Thyroid gland (tissue), 4 donors: ENCODE data around the gene ZRANB2. TPM values are rescaled to one million over a fixed set of nuclear protein-coding genes. Genes with fewer than 3 reads are reported as not detected.

ENCODE experiments used
- DNase-seq, 2 donors: peaks; one replicate each; pipeline ENCODE4 v3.0.0-alpha.2; 2019
- H3K27ac ChIP-seq, 3 donors: fragments of 200-600 bp; sonication (generic); 1 replicate in 2 of 3; 2 replicates in 1 of 3; pipeline ENCODE4 v1.5.1; 2016 to 2019; ENCODE audit warnings: mild to moderate bottlenecking in 1 of 3, moderate library complexity in 1 of 3
- H3K27me3 ChIP-seq: fragments of 200-600 bp; sonication (generic); one replicate; pipeline ENCODE4 v1.5.1; 2019
- H3K36me3 ChIP-seq, 2 donors: fragments of 200-600 bp; sonication (generic); one replicate each; pipeline ENCODE4 v1.5.1; 2016 to 2019
- H3K4me1 ChIP-seq, 2 donors: fragments of 200-600 bp; sonication (generic); one replicate each; pipeline ENCODE4 v1.5.1; 2017 to 2019
- H3K4me3 ChIP-seq, 3 donors: fragments of 200-600 bp; sonication (generic); replicated peaks in 1 of 3; 1 replicate in 2 of 3; 2 replicates in 1 of 3; pipeline ENCODE4 v1.5.1; 2016; ENCODE audit warnings: mild to moderate bottlenecking in 1 of 3
- H3K9me3 ChIP-seq: fragments of 200-600 bp; sonication (generic); one replicate; pipeline ENCODE4 v1.5.1; 2017
- POLR2A ChIP-seq, 2 donors: fragments of 450-650 bp; IDR thresholded peaks; one replicate each; pipeline ENCODE4 v1.6.1; 2017; ENCODE audit warnings: antibody characterized with exemption in 2 of 2, mild to moderate bottlenecking in 2 of 2, moderate library complexity in 1 of 2
- WGBS, 2 donors: methylation state at CpG; one replicate each; pipeline ENCODE4 v1.1.5; 2017; 5-methylcytosine and 5-hydroxymethylcytosine counted together
- intact Hi-C: fragments of 100-400 bp; cut with DNase I; formaldehyde crosslinking; loops from one replicate; pipeline ENCODE4 v1.15.1; 2023
- total RNA-seq, 4 donors: library from RNA; depleted of rRNA; stranded (reverse); fragments of >200 nt; gene quantifications; one replicate each; pipeline ENCODE4 v1.2.3, GENCODE V29; 2016
- TF ChIP-seq, protein P1 (sequence below), 6 experiments: fragments of 200-600 bp in 3 of 6; fragments of 450-650 bp in 3 of 6; sonication (generic) in 3 of 6; IDR thresholded peaks; one replicate each; pipeline ENCODE4 v1.5.1; 2016 to 2019; ENCODE audit warnings: antibody characterized with exemption in 6 of 6, mild to moderate bottlenecking in 2 of 6, inconsistent platforms in 1 of 6, moderate library complexity in 1 of 6

The ZRANB2 gene
- total RNA-seq, 4 donors from 2014 or later, result 67.3 to 125 (median 93.7) TPM

DNA sequence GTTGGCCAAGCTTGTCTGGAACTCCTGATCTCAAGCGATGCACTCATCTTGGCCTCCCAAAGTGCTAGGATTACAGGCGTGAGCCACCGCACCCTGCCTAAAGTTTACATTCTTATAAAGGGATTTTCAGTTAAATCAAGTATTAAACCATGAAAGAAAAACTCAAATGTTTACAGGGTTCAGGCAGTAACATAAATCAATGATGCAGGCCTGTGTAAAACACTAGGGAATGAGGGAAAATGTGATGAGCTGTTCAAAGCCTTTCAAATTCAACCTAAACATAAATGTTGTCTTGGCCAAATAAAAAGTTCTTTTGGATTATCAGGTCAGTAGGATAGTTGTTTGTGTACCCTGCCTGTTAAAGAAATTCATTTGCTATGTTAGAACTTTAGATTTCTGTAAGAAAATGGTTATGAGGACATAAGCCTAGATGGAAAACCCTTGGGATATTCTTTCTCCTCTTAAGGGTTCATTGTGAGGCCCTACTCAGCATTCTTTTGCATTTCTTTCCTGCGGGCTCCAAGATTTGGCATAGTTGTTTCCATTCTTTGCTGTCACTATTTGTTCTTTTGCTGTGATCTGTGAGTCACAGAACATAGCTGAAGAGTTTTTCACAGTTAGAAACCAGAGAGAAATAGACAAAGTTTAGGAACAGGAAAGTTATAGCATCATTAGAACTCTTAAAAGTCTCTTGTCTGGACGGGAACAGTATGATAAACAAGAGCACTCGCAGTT is 8.9 kb upstream of the ZRANB2 start:
- intact Hi-C loops, result loop anchor here (10.0 kb wide), 1 partner anchor 865 kb away; the partner anchor contains the start of gene SRSF11
- no peaks in the 10 kb centered on the region for H3K36me3 ChIP-seq
- no peak for DNase-seq
- H3K4me1 ChIP-seq, result no peaks in the 10 kb centered on the region
- H3K27me3 ChIP-seq, result no peaks in the 10 kb centered on the region
- no peak for TF ChIP-seq POLR2A (IDR thresholded peaks at IDR 0.05)
- TF ChIP-seq, protein P1, sequence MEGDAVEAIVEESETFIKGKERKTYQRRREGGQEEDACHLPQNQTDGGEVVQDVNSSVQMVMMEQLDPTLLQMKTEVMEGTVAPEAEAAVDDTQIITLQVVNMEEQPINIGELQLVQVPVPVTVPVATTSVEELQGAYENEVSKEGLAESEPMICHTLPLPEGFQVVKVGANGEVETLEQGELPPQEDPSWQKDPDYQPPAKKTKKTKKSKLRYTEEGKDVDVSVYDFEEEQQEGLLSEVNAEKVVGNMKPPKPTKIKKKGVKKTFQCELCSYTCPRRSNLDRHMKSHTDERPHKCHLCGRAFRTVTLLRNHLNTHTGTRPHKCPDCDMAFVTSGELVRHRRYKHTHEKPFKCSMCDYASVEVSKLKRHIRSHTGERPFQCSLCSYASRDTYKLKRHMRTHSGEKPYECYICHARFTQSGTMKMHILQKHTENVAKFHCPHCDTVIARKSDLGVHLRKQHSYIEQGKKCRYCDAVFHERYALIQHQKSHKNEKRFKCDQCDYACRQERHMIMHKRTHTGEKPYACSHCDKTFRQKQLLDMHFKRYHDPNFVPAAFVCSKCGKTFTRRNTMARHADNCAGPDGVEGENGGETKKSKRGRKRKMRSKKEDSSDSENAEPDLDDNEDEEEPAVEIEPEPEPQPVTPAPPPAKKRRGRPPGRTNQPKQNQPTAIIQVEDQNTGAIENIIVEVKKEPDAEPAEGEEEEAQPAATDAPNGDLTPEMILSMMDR (IDR thresholded peaks at IDR 0.05), result no peak
- no peak overlapping the region for H3K27ac ChIP-seq
- H3K9me3 ChIP-seq, result no peaks in the 10 kb centered on the region
- WGBS, 2 donors, result 84 to 87% methylated on average over 6 of the region's 6 CpGs
- H3K4me3 ChIP-seq, result no peak overlapping the region

DNA sequence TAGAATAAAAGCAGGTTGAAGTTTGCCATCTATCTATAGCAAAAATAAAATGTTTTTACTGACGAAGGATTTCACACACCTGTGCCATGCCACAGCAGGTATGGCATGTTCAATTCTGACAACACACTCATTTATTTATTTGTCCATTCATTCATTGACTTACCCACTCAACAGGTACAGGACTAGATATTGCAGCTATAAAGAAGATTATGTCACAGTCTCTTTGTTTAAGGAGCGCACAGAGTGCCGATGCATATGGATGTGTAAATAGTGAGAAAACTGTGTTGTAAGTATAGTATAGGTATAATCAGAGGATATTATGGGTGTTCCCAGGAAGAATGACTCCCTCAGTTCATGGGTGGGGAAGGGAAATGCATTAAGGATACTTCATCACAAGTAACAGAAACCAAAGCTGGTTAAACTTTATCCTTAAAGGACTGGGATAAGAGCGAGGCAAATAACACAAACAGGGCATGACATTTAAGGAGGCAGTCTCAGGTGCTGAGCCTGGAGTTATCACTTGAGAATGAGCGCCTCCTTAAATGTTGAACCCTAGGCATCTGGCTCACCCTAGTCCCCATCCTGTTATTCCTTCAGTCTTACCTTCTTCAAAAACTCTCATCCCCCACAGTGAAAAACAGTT is 7.9 kb upstream of the ZRANB2 start:
- DNase-seq, result no peak
- Histone ChIP-seq H3K4me3 (no peak overlapping the region), H3K27ac (no peak overlapping the region), H3K27me3 (no peaks in the 10 kb centered on the region), H3K4me1 (no peaks in the 10 kb centered on the region), H3K36me3 (no peaks in the 10 kb centered on the region), H3K9me3 (no peaks in the 10 kb centered on the region)
- intact Hi-C loops, result loop anchor here (10.0 kb wide), 1 partner anchor 864 kb away; the partner anchor contains the start of gene SRSF11
- WGBS, 2 donors, result 89 to 91% methylated on average over 5 of the region's 5 CpGs
- no peak for TF ChIP-seq POLR2A (IDR thresholded peaks at IDR 0.05)
- TF ChIP-seq, protein P1 (IDR thresholded peaks at IDR 0.05), result no peak

DNA sequence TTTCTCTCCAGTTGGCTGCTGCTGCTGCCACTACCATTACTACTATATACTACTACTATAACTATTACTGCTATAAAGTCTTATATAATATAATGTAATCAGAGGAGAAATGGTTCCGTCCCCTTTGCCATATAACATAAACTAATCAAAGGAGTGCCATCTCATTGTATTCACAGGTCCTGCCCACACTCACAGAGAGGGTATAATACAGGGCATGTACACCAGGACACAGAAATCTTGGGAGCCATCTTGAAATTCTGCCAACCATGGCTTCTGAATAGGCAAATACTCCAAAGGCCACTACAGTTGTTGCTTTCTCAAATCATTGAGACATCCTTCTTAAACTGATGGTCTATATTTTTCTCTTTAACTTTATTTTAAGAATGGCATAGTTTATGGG is 6.9 kb upstream of the ZRANB2 start:
- WGBS, 2 donors, result 96 to 100% methylated on average over 1 of the region's 1 CpG
- TF ChIP-seq, protein P1 (IDR thresholded peaks at IDR 0.05), result no peak
- TF ChIP-seq POLR2A (IDR thresholded peaks at IDR 0.05), result no peak
- no peak overlapping the region for H3K4me3 ChIP-seq
- no peaks in the 10 kb centered on the region for H3K4me1 ChIP-seq
- H3K27ac ChIP-seq, result no peak overlapping the region
- intact Hi-C loops, result loop anchor here (10.0 kb wide), 1 partner anchor 863 kb away; the partner anchor contains the start of gene SRSF11
- DNase-seq, result no peak
- no peaks in the 10 kb centered on the region for H3K36me3 ChIP-seq
- no peaks in the 10 kb centered on the region for H3K9me3 ChIP-seq
- no peaks in the 10 kb centered on the region for H3K27me3 ChIP-seq

DNA sequence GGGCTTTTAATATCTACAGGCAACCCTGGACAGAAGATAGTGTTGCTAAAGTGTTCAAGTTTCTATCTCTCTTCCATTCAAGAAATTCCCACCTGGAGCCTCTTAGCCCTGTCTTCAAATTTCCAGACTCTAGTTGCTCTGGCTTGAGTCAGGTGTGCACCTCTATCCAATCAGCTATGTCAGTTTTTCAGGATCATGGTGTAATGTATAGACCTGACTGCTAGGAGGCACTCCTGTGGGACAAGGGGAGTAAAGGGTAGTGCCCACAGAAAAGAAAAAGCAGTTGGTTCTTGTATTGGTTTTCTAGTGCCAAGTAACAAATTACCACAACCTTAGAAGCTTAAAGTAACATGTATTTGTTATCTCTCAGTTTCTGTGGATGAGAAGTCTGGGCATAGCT is 6.2 kb upstream of the ZRANB2 start:
- intact Hi-C loops, result loop anchor here (10.0 kb wide), 1 partner anchor 862 kb away; the partner anchor contains the start of gene SRSF11
- H3K4me1 ChIP-seq, result no peaks in the 10 kb centered on the region

More for the DNA sequence above, 6.2 kb upstream of the ZRANB2 start:
- TF ChIP-seq POLR2A (IDR thresholded peaks at IDR 0.05), result no peak
- TF ChIP-seq, protein P1 (IDR thresholded peaks at IDR 0.05), result no peak
- no peak for DNase-seq
- H3K27ac ChIP-seq, result no peak overlapping the region
- no peaks in the 10 kb centered on the region for H3K9me3 ChIP-seq
- H3K27me3 ChIP-seq, result no peaks in the 10 kb centered on the region
- no peaks in the 10 kb centered on the region for H3K36me3 ChIP-seq
- H3K4me3 ChIP-seq, result no peak overlapping the region
